Esophagus (tissue), 2 donors: ENCODE data around the gene ANKRD24. TPM values are rescaled to one million over a fixed set of nuclear protein-coding genes. Genes with fewer than 3 reads are reported as not detected.
"Not testable (repeated sequence)": the region's sequence is repeated elsewhere in the genome, so short reads cannot be mapped to it uniquely, and the experiment has no call there.

Experiments used
- H3K27ac ChIP-seq, 2 donors: one replicate each; pipeline ENCODE4 v1.5.1; 2013; ENCODE audit warnings: low read depth in 2 of 2, mild to moderate bottlenecking in 2 of 2, inconsistent platforms in 1 of 2, low read length in 1 of 2, moderate library complexity in 1 of 2
- H3K27me3 ChIP-seq, 2 donors: one replicate each; pipeline ENCODE4 v1.6.1; 2013; ENCODE audit warnings: low read length in 2 of 2, control low read depth in 1 of 2, mild to moderate bottlenecking in 1 of 2; ENCODE audit not compliant: insufficient read depth in 2 of 2, control insufficient read depth in 1 of 2
- H3K36me3 ChIP-seq, 2 donors: one replicate each; pipeline ENCODE4 v1.6.1; 2013; ENCODE audit warnings: low read length in 1 of 2; ENCODE audit not compliant: control insufficient read depth in 2 of 2, insufficient read depth in 2 of 2
- H3K4me1 ChIP-seq, 2 donors: one replicate each; pipeline ENCODE4 v1.6.1; 2013; ENCODE audit warnings: low read length in 1 of 2; ENCODE audit not compliant: control insufficient read depth in 2 of 2, insufficient read depth in 2 of 2
- H3K4me3 ChIP-seq, 2 donors: one replicate each; pipeline ENCODE4 v1.5.1; 2013; ENCODE audit warnings: low read length in 2 of 2, mild to moderate bottlenecking in 2 of 2, low read depth in 1 of 2, moderate library complexity in 1 of 2
- H3K9me3 ChIP-seq, 2 donors: one replicate each; pipeline ENCODE4 v1.6.1; 2013; ENCODE audit warnings: mild to moderate bottlenecking in 2 of 2, low read depth in 1 of 2, low read length in 1 of 2, moderate library complexity in 1 of 2; ENCODE audit not compliant: control insufficient read depth in 2 of 2, insufficient read depth in 1 of 2
- WGBS, 2 donors: extraction: QIAGEN DNeasy Blood & Tissue Kit; methylation state at CpG; one replicate each; pipeline ENCODE4 v1.1.7; 2013; 5-methylcytosine and 5-hydroxymethylcytosine counted together
- polyA plus RNA-seq, 2 donors: library from polyadenylated mRNA; stranded (reverse); fragments of 200-250 nt; gene quantifications; one replicate each; pipeline ENCODE4 v1.2.3, GENCODE V29; 2013
- donor health status: healthy with polysubstance abuse.
- donor health status: Bipolar disorder and iron deficiency.

ANKRD24 gene
- polyA plus RNA-seq, 2 donors, result 0.21 to 0.59 TPM

GRCh38 chr19:4274321-4274686 is 91.8 kb downstream of the ANKRD24 start:
- not testable (repeated sequence) for H3K27me3 ChIP-seq, H3K9me3 ChIP-seq, H3K36me3 ChIP-seq, H3K27ac ChIP-seq, H3K4me3 ChIP-seq, H3K4me1 ChIP-seq
- WGBS, 2 donors, result 72 to 89% methylated on average over 6 of the region's 6 CpGs

Other genes with a start within 250 kb of the ANKRD24 start
- gene NMRK2, start 249.6 kb upstream of the ANKRD24 start, polyA plus RNA-seq, result under 1 TPM; 0.20 to 0.31 TPM
- 10 to 100 TPM; 35.3 to 42.4 TPM for gene DAPK3, start 211.6 kb upstream of the ANKRD24 start, polyA plus RNA-seq
- 100 to 1,000 TPM; 494 to 820 TPM for gene EEF2, start 197.2 kb upstream of the ANKRD24 start, polyA plus RNA-seq
- gene PIAS4, start 175.0 kb upstream of the ANKRD24 start, polyA plus RNA-seq, result 10 to 100 TPM in 1 of 2 donors, 1 to 10 TPM in 1; 9.6 to 10.9 TPM
- 10 to 100 TPM; 22.4 to 29.7 TPM for gene ZBTB7A, start 115.8 kb upstream of the ANKRD24 start, polyA plus RNA-seq
- 100 to 1,000 TPM; 120 to 127 TPM for gene MAP2K2, start 58.6 kb upstream of the ANKRD24 start, polyA plus RNA-seq
- not detected for gene CREB3L3, start 29.1 kb upstream of the ANKRD24 start, polyA plus RNA-seq
- gene SIRT6, start 126 bp upstream of the ANKRD24 start, polyA plus RNA-seq, result 10 to 100 TPM; 16.9 to 22.0 TPM
- under 1 TPM; 0.53 to 0.92 TPM for gene EBI3, start 46.8 kb downstream of the ANKRD24 start, polyA plus RNA-seq
- 10 to 100 TPM; 25.9 to 27.7 TPM for gene YJU2, start 64.4 kb downstream of the ANKRD24 start, polyA plus RNA-seq
- under 1 TPM in 1 of 2 donors, not detected in 1; 0.04 TPM for gene SHD, start 96.6 kb downstream of the ANKRD24 start, polyA plus RNA-seq
- gene TMIGD2, start 119.7 kb downstream of the ANKRD24 start, polyA plus RNA-seq, result under 1 TPM; 0.31 to 0.47 TPM
- gene FSD1, start 121.9 kb downstream of the ANKRD24 start, polyA plus RNA-seq, result 1 to 10 TPM in 1 of 2 donors, under 1 TPM in 1; 0.19 to 1.2 TPM
- 100 to 1,000 TPM in 1 of 2 donors, 10 to 100 TPM in 1; 99.2 to 126 TPM for gene STAP2, start 156.1 kb downstream of the ANKRD24 start, polyA plus RNA-seq
- gene MPND, start 160.9 kb downstream of the ANKRD24 start, polyA plus RNA-seq, result 10 to 100 TPM; 13.5 to 15.5 TPM
- 100 to 1,000 TPM; 123 to 242 TPM for gene SH3GL1, start 217.9 kb downstream of the ANKRD24 start, polyA plus RNA-seq
- 10 to 100 TPM; 10.8 to 11.7 TPM for gene CHAF1A, start 220.0 kb downstream of the ANKRD24 start, polyA plus RNA-seq